CD1c-positive myeloid dendritic cell (primary cell): Measurements from ENCODE around the gene AGPAT3.
"Not testable (repeated sequence)": the region's sequence is repeated elsewhere in the genome, so short reads cannot be mapped to it uniquely, and the experiment has no call there.

Source experiments
- DNase-seq: peaks from one replicate; pipeline ENCODE4 v3.0.0-alpha.2; 2016; ENCODE audit errors: extremely low spot score

AGPAT3 gene

DNA sequence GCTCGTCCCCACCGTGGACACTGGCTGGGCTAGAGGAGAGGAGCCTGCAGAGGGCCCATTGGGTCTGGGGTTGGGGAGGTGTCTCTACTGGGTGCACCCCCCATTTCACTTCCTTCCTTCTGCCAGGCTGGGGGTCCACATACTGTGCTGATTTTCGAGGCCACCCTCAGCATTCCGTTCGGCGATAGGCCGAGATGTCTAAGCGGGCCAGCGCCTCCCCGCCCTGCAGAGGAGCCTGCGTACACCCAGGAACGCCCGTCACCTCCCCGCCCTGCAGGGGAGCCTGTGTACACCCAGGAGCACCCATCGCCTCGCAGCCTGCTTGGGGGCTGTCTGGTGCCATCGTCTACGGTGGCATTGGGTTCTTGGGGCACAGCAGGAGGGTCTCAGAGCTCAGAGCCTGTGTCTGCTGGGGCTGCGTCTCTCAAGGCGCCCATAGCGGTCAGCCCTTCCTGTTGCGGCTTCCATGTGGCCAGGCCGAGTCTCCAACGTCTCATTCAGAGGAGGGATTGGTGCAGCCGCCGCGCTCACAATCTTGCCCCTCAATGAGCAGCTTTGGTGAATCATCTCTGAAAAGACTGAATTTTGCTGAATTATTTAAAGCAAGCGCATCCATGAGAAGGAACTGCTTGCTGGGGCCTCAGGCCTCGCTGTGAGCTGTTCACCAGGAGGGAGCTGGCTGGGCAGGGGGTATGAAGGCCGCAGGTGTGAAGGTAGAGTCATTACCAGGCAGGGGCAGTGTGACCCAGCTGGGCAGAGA is 30.7 kb upstream of the AGPAT3 start:
- no peak for DNase-seq

- no peak for DNase-seq
Measured at GRCh38 chr21:43835050-43835449, 30.0 kb upstream of the AGPAT3 start.

DNA sequence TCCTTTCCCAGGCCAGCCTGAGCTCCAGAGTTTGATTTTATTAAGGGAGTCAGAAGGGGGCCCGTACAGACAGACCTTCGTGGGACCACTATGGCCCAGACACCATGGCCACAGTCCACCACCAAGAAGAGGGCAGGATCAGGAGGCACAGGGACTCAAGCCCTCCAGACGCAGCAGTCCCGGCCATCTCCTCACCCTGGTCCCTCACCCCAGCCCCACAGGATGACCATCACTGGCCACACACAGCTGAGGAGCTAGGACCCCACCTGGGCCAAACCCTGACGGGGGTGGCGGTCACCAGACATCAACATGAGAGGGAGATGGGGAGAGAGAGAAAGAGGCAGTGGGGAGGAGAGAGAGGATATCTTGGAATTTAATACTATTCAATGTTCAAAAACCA is 29.2 kb upstream of the AGPAT3 start:
- DNase-seq = no peak

DNA sequence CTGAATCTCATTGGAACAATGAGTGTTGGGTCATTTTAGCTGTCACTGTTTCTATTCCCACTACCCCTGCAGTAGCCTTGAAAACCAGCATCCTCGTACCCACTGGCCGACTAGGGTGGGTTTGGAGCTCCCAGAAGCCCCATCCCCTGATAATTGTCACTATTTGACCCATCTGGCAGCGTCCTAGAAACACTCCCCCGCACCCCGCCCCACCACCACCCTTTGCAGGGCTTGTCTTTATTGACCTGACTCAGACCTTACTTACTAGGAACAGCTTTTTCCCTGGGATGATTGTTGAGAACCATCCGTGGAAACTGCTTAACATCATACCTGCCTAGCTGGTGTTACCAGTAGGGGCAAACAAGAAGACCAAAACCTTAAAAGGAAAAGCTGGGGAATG is 28.4 kb upstream of the AGPAT3 start:
- DNase-seq = no peak

- no peak for DNase-seq
Measured at GRCh38 chr21:43840259-43840658, 24.8 kb upstream of the AGPAT3 start.

DNA sequence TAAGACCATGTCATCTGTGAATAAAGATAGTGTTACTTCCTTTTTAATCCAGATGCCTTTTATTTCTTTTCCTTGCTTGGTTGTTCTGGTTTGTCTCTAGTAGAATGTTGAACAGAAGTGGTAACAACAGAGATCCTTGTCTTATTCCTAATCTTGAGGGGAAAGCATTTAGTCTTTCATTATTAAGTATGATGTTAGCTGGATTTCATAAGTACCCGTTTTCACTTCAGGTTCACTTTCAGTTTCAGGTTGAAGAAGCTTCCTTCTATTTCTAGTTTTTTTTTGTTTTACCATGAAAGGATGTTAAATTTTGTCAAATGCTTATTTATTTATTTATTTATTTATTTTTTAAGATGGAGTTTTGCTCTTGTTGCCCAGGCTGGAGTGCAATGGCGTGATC is 22.3 kb upstream of the AGPAT3 start:
- DNase-seq = peak; percentile 85

DNA sequence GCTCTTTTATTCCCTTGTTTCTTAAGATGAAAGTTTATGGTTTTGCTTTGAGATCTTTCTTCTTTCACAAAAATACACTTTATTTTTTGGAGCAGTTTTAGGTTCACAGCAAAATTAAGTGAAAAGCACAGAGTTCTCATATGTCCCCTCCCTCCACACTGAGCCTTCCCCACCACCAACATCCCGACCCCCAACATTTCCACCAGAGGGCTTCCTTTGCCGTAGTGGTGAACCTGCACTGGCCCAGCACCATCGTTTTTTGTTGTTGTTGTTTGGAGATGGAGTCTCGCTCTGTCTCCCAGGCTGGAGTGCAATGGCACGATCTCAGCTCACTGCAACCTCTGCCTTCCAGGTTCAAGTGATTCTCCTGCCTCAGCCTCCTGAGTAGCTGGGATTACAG is 20.1 kb upstream of the AGPAT3 start:
- DNase-seq = not testable (repeated sequence)

DNA sequence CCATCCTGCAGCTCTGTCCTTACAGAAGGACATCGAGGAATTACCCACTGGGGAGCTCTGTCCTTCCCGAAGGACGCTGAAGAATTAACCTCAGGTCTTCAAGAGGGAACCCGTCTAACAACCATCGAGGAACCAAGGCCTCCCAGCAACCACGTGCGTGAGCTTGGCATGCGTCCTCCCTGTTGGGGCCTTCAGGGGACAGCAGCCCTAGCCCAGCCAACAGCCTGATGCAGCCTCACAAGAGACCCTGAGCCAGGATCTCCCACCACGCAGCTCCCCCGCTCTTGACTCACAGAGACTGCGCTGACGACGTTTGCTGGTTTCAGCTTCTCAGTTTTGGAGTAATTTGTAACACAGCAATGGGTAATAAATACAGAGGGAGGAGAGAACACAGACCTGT is 19.6 kb upstream of the AGPAT3 start:
- DNase-seq = no peak

GRCh38 chr21:43846430-43846829 is 18.6 kb upstream of the AGPAT3 start:
- DNase-seq = no peak

DNA sequence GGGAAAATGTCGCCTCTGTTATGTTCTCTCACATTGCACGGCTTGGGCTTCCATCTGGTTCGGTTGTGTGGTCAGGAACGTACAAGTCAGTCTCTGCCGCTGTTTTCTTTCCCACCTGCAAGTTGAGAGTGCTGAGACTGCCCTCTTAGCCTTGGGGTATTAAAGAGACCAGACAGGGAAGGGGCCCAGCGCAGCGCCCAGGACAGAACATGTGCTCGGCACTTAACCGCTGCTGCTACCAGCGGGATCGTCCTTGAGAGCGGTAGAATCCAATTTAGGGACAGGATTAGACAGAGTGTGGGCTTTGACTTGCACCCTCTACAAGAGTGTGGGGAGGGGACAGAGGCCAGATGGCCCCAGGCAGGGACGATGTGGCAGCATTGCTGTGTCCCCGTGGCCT is 17.7 kb upstream of the AGPAT3 start:
- DNase-seq = no peak

GRCh38 chr21:43848771-43849170 is 16.3 kb upstream of the AGPAT3 start:
- DNase-seq = no peak

DNA sequence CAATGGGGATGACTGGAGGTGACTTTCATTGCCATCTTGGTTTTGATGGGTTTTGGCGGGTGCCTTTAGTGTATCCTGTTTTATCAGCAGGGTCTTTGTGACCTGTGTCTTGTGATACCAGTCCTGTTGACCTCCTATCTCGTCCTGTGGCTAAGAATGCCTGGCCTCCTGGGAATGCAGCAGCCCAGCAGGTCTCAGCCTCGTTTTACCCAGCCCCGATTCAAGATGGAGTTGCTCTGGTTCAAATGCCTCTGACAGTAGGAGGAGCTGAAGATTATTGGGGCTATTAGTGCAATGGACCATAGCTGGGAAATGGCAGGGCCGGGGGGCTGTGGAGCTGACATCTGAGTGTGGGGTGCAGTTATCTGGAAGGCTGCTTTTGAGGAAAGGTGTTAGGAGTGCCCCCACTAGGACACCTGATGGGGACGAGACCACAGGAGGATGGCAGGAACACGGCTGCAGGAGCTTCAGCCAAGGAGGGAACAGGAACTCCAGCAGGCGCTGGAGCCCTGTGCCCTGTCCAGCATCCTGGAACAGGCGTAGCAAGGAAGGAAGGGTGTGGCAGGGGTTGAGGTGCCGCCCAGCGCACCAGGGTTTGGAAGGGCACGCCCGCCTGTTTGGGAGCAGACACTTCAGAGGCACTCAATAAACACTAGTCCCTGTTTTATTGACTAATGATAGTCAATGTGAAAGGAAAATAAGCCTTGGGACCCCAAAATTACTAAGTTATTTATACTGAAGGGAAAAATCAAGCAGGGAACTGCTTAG is 15.3 kb upstream of the AGPAT3 start:
- DNase-seq = no peak

DNA sequence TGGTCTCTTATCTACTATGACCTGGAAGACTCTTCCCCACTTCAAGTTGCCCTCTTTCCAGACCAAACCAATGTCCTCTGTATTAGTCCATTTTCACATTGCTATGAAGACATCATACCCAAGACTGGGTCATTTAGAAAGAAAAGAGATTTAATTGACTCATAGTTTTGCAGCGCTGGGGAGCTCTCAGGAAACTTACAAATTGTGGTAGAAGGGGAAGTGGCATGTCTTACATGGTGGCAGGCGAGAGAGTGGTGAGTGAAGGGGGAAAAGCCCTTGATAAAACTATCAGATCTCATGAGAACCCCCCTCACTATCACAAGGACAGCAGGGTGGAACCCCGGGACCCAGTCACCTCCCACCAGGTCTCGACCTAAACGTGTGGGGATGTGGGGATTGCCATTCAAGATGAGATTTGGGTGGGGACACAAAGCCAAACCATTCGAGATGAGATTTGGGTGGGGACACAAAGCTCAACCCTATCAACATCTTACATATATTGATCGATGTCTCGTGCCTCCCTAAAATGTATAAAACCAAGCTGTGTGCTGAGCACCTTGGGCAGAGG is 14.2 kb upstream of the AGPAT3 start:
- DNase-seq = peak; percentile 60

GRCh38 chr21:43851593-43851992 is 13.4 kb upstream of the AGPAT3 start:
- no peak for DNase-seq

DNA sequence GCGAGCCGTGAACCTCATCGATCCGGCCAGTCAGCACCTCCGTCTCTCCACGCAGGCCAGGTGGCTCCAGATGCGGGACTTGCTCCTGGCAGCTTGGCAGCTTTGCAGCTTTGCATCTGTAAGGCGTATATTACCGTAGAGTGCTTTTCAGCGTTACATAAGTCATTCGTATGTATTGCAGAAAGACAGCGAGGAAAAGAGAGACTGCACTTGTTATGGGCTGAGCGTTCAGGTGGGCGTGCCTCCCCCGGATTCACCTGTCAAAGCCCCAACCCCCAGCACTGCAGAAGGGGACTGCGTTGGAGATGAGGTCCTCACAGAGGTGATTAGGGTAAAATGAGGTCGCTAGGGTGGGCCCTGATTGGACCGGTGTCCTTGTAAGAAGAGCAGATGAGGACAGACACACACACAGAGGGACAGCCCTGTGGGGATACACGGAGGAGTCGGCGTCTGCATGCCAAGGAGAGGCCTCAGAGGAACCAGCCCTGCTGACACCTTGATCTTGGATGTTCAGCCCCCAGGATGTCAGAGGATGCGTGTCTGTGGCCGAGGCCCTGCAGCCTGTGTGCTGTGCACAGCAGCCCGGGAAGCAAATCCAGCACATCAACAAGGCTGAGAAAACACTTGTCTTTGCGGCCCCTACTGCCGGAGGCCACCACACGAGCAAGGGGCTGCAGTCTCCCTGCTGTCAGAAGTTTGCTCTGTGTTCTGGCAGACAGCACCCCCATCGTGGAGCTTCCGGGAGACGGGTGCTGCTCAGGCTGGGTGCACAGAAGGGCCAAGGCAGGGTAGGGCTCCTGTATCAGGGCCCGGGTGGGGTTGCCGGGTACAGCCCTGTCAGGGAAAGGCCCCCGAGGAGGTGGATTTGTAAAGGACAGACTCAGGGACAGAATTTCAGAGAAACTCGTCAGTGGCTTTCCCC is 10.9 kb upstream of the AGPAT3 start:
- DNase-seq = no peak

GRCh38 chr21:43854773-43855633 is 10.0 kb upstream of the AGPAT3 start:
- peak; percentile 91 for DNase-seq

DNA sequence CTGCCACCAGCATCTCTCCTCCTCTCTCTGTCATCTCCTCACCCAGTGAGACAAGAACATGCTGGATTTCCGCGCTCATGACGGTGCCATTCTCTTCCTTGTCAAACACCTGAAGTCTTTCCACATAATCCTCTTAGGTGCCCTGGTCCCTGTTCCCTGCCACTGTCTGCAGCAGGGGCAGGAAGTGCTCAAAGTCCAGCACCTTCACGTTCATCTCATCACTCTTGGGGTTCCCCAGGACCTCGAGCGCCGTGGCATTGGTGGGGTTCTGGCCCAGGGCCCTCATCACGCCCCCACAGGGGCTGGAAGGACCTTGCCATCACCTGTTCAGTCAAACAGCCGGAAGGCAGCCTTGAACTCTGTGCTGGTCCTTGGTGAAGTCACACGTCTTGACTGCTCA is 9.1 kb upstream of the AGPAT3 start:
- no peak for DNase-seq

DNA sequence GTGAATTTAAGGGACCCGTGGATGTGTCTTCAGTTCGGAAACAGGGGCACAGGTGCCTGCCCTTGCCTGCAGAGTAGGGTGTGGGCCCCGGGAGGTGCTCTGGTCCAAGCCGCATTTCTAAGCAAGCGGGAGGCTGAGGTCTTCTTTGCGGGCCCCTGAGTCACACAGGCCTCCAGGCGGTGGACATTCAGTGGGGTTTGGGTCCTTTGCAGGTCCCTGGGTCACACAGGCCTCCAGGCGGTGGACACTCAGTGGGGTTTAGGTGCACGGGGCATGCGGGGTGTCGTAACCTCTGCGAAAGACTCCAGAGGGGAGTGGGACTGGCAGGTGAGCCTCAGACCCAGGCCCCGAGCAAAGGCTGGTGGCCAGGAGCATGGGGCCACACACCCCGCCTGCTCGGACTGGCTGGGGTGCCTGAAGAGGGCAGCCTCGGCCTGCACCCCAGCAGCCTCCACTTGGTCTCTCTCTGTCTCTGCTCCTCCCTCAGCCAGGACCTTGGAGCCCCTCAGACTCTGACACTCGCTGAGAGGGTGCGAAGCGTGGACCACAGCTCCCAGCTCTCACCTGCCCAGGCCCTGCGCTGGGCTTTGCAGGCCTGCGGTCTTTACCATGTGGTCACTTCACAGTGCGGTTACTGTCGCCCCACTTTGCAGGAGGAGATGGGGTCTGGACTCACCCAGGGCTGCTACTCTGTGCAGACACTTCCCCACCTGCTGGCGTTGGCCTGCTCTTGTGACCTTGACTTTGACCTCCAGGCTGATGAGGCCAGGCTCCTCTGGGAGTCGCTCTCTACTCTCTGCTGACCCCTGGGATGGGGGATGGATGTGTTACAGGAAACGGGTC is 6.0 kb upstream of the AGPAT3 start:
- DNase-seq = no peak

- no peak for DNase-seq
Measured at GRCh38 chr21:43859747-43860214, 5.2 kb upstream of the AGPAT3 start.

DNA sequence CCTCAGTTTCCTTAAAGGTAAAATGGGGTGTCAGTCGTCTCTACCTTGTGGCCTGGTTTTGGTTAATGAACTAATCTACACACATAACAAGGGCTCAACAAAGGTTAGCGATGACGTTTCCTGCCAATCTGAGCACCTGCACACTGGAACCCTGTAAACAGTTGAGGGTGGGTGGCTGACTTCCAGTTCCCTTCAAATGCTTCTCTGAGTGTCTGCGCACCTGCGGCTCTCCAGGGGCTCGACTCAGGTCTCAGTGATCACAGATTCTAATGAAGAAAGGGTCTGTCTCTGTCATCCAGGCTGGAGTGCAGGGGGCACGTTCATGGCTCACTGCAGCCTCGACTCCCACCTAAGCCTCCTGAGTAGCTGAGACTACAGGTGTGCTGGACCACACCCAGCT is 3.3 kb upstream of the AGPAT3 start:
- DNase-seq = no peak
